Loucy (cell line): ENCODE results near the gene RREB1.

Source experiments
- CTCF ChIP-seq: fragments of 200-600 bp; sonication (generic); conservative IDR thresholded peaks from 2 replicates; pipeline ENCODE4 v1.5.1; 2014; ENCODE audit warnings: mild to moderate bottlenecking, antibody characterized with exemption, low read length
- EZH2phosphoT487 ChIP-seq: fragments of 200-600 bp; IDR thresholded peaks from 2 replicates; pipeline ENCODE4 v1.6.1; 2018; ENCODE audit warnings: antibody characterized with exemption, mild to moderate bottlenecking, moderate library complexity, borderline replicate concordance

DNA sequence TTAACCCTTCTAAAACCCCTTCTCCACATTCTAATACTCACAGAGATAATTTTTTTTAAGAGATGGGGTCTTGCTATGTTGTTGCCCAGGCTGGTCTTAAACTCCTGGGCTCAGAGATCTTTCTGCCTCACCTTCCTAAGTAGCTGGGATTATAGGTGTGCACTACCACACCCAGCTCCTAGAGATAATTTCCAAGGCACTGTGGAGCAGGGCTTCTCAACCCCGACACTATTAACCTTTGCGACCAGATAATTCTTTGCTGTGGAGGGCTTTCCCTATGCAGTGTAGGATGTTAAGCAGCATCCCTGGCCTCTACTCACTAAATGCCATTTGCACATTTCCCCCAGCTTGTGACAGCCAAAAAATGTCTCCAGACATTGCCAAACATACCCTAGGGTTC, 8.8 kb upstream of the RREB1 start:
- TF ChIP-seq CTCF: no peak
- no peak for TF ChIP-seq EZH2phosphoT487
